Measurements from ENCODE around the gene ROBO2. TPM values are rescaled to one million over a fixed set of nuclear protein-coding genes. Genes with fewer than 3 reads are reported as not detected.

ROBO2 gene
- total RNA-seq, 1 experiment from 2014 or later, result not detected

- H3K9me3 ChIP-seq (ENCODE audit: control insufficient read depth in 1 of 2, insufficient read depth in 1 of 2, low read depth in 1 of 2, low read length in 2 of 2), result peaks cover 6 to 23% of the 10 kb centered on the region in 2 experiments; a peak in 2 of 4 replicates
- POLR2A ChIA-PET, result no interaction called here
- no peak overlapping the region for H3K27ac ChIP-seq (ENCODE audit: low read depth, low read length)
- H3K4me1 ChIP-seq (ENCODE audit: control insufficient read depth in 1 of 2, insufficient read depth in 2 of 2, low read length in 2 of 2), result no peaks in the 10 kb centered on the region
- no peaks in the 10 kb centered on the region for H3K79me2 ChIP-seq (ENCODE audit: insufficient read depth, low read length)
- CTCF ChIA-PET, result no interaction called here
- no peaks in the 10 kb centered on the region for H3K27me3 ChIP-seq (ENCODE audit: insufficient read depth, low read length)
- no peaks in the 10 kb centered on the region for H3K9me2 ChIP-seq (ENCODE audit: insufficient read depth)
- H3K4me3 ChIP-seq (replicated peaks in 1 of 2; ENCODE audit: low read depth in 1 of 2, low read length in 2 of 2), result no peak overlapping the region
- H3K36me3 ChIP-seq (ENCODE audit: control insufficient read depth in 1 of 2, insufficient read depth in 2 of 2, low read length in 2 of 2), result no peaks in the 10 kb centered on the region
- TF ChIP-seq ATF3 (IDR thresholded peaks at IDR 0.05) (no peak), YY1 (IDR thresholded peaks at IDR 0.05; ENCODE audit: extremely low read depth, insufficient replicate concordance, low read depth, low read length) (no peak), CEBPB (IDR thresholded peaks at IDR 0.05; ENCODE audit: low read depth) (no peak), CBX3 (IDR thresholded peaks at IDR 0.05; ENCODE audit: low read depth) (no peak), ZNF274 (IDR thresholded peaks at IDR 0.05; ENCODE audit: low read depth, low read length) (no peak), SRF (IDR thresholded peaks at IDR 0.05; ENCODE audit: low read depth) (no peak), SIN3A (IDR thresholded peaks at IDR 0.05; ENCODE audit: low read depth) (no peak), ELF1 (IDR thresholded peaks at IDR 0.05; ENCODE audit: borderline replicate concordance, low read depth) (no peak), POLR2A (IDR thresholded peaks at IDR 0.05; ENCODE audit: borderline replicate concordance, extremely low read depth, insufficient read depth, insufficient read length) (no peak), FOSL1 (IDR thresholded peaks at IDR 0.05; ENCODE audit: low read depth) (no peak), EGR1 (IDR thresholded peaks at IDR 0.05; ENCODE audit: low read depth) (no peak)
- no peak for DNase-seq (ENCODE audit: low read depth, low spot score)
- no peak overlapping the region for H2AFZ ChIP-seq (ENCODE audit: low read depth, low read length, poor library complexity, severe bottlenecking)
- no peak for ATAC-seq
- no peak overlapping the region for H3K4me2 ChIP-seq (ENCODE audit: low read length)
- RAD21 ChIA-PET (ENCODE audit: low non-redundant PET in 1 of 2, low total read pairs in 2 of 2, uncharacterized antibody in 2 of 2, unreplicated experiment in 2 of 2), result no interaction called here
- intact Hi-C loops (cut with micrococcal nuclease), result no loop called here
- H4K20me1 ChIP-seq (ENCODE audit: insufficient read depth), result no peaks in the 10 kb centered on the region
- no peak overlapping the region for H3K9ac ChIP-seq (ENCODE audit: low read length)
- no TSS peak for BruUV-seq (replicated peaks)
Measured at GRCh38 chr3:77623500-77623899, 583.6 kb downstream of the ROBO2 start.

GRCh38 chr3:77626157-77626556 is 586.3 kb downstream of the ROBO2 start:
- Histone ChIP-seq H3K79me2 (ENCODE audit: insufficient read depth, low read length) (no peaks in the 10 kb centered on the region), H3K4me2 (ENCODE audit: low read length) (no peak overlapping the region), H3K9ac (ENCODE audit: low read length) (no peak overlapping the region), H3K36me3 (ENCODE audit: control insufficient read depth in 1 of 2, insufficient read depth in 2 of 2, low read length in 2 of 2) (no peaks in the 10 kb centered on the region), H3K4me1 (ENCODE audit: control insufficient read depth in 1 of 2, insufficient read depth in 2 of 2, low read length in 2 of 2) (no peaks in the 10 kb centered on the region), H3K27me3 (ENCODE audit: insufficient read depth, low read length) (no peaks in the 10 kb centered on the region), H3K4me3 (replicated peaks in 1 of 2; ENCODE audit: low read depth in 1 of 2, low read length in 2 of 2) (no peak overlapping the region), H3K9me3 (ENCODE audit: control insufficient read depth in 1 of 2, insufficient read depth in 1 of 2, low read depth in 1 of 2, low read length in 2 of 2) (peaks cover 6 to 25% of the 10 kb centered on the region in 2 experiments; a peak in 2 of 4 replicates), H3K9me2 (ENCODE audit: insufficient read depth) (no peaks in the 10 kb centered on the region), H2AFZ (ENCODE audit: low read depth, low read length, poor library complexity, severe bottlenecking) (no peak overlapping the region), H3K27ac (ENCODE audit: low read depth, low read length) (no peak overlapping the region), H4K20me1 (ENCODE audit: insufficient read depth) (no peaks in the 10 kb centered on the region)
- CTCF ChIA-PET, result no interaction called here
- intact Hi-C loops (cut with micrococcal nuclease), result no loop called here
- BruUV-seq (replicated peaks), result no TSS peak
- POLR2A ChIA-PET, result no interaction called here
- DNase-seq (ENCODE audit: low read depth, low spot score) (no peak), ATAC-seq (no peak)
- RAD21 ChIA-PET (ENCODE audit: low non-redundant PET in 1 of 2, low total read pairs in 2 of 2, uncharacterized antibody in 2 of 2, unreplicated experiment in 2 of 2), result no interaction called here
- TF ChIP-seq EZH2phosphoT487 (IDR thresholded peaks at IDR 0.05; ENCODE audit: borderline replicate concordance) (no peak), POLR2A (IDR thresholded peaks at IDR 0.05; ENCODE audit: borderline replicate concordance, extremely low read depth, insufficient read depth, insufficient read length) (no peak), TCF7L2 (IDR thresholded peaks at IDR 0.05; ENCODE audit: borderline replicate concordance, extremely low read depth, insufficient read depth, insufficient read length) (no peak), ATF3 (IDR thresholded peaks at IDR 0.05) (no peak), CEBPB (IDR thresholded peaks at IDR 0.05; ENCODE audit: low read depth) (no peak), POLR2AphosphoS5 (IDR thresholded peaks at IDR 0.05; ENCODE audit: low read depth, low read length) (no peak), ZBTB33 (IDR thresholded peaks at IDR 0.05; ENCODE audit: extremely low read depth, insufficient replicate concordance, low read length) (no peak), CBX3 (IDR thresholded peaks at IDR 0.05; ENCODE audit: low read depth) (no peak), YY1 (IDR thresholded peaks at IDR 0.05; ENCODE audit: extremely low read depth, insufficient replicate concordance, low read depth, low read length) (no peak), CTCF (IDR thresholded peaks at IDR 0.05 in 2 of 3, conservative IDR thresholded peaks at IDR 0.05 in 1 of 3; ENCODE audit: borderline replicate concordance in 1 of 3, insufficient read depth in 1 of 3, low read depth in 2 of 3, low read length in 2 of 3) (no peak), EGR1 (IDR thresholded peaks at IDR 0.05; ENCODE audit: low read depth) (no peak)

All from HCT116 (cell line).